GM21447 (cell line): Measurements from ENCODE around the gene PDGFA.

Source experiments
- ATAC-seq: cut with Tn5 transposase; IDR thresholded peaks from one replicate; pipeline ENCODE4 v1.9.1; 2021; ENCODE audit not compliant: unreplicated experiment

Gene PDGFA

DNA sequence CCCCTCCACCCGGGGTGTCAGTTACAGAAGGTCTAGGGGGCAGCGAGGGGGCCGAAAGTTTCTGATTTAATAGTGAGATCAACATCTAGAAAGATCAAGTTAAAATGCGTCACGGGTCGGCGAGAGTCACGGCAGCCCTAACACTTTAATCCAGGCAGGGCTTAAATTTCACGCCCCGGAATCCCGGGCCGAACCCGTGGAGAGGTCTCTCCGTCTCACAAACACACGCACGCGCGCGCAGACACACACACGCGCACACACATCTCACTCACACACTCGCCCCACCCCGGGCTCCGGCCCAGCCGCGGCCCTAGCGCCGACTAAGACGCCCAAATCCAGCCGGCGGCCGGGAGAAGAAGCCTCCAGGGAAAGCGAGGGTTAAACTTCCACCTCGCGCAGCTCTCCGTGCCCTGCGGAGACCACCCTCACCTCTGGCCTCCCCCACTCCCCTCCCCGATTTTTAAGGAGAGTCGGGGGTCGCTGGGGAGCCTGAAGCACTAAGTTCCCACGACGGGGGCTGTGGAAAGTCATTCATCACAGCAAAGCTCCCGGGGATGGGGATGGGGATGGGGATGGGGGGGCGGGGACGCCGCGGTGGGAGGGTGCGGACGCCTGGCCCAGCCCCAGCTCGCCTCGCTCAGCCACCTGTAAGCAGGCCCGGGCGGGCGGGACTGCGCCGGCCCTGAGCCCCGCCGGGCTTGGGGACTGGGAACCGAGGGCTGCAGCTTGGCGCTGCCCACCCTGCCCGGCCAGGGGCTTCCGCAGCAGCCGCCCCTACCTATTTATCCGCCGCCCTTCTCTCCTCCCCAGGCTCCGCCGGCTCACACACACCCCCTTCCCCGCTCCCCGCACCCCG, 1.6 kb downstream of the PDGFA start:
- ATAC-seq, result no peak

DNA sequence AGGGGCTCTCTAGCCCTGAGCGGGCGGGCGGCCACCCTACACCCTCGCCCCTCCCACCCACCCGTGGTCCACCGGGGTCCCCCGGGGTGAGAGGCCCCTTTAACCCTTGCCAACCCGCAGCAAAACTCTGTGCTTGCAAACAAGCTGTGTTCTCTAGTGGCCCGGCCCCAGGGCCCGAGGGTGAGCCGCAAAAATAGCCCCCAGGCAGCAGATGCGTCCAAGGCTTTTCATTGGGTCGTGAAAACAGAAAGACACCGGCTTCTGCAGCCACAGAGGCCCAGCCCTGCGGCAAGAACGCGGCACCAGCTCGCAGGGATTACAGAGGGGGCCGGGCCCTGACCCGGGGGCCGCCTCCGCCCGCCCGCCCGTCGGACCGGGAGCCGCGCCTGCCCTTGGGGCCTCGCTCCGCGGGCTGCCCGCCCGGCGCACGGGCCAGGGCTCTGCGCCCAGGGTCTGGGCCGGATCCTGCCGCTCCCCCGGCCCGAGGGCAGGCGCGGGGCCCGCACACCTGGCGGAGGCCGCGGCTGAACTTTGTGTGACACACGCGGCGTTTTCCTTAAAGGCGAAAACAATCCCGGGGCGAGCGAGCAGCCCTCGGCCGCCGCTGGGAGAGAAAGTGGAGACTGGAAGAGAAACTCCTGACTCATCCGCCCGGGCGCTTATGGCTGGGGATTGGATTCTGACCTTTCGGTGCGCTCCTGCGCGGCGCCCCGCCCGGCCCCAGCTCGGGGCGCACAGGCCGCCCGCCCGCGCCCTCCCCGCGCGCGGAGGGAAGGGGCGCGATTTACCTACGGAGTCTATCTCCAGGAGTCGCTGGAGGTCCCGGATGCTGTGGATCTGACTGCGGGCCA, 2.8 kb downstream of the PDGFA start:
- no peak for ATAC-seq

GRCh38 chr7:516216-516605, 3.4 kb downstream of the PDGFA start:
- no peak for ATAC-seq

GRCh38 chr7:515628-516027, 4.0 kb downstream of the PDGFA start:
- ATAC-seq, result no peak

GRCh38 chr7:514651-515598, 4.7 kb downstream of the PDGFA start:
- ATAC-seq, result no peak

DNA sequence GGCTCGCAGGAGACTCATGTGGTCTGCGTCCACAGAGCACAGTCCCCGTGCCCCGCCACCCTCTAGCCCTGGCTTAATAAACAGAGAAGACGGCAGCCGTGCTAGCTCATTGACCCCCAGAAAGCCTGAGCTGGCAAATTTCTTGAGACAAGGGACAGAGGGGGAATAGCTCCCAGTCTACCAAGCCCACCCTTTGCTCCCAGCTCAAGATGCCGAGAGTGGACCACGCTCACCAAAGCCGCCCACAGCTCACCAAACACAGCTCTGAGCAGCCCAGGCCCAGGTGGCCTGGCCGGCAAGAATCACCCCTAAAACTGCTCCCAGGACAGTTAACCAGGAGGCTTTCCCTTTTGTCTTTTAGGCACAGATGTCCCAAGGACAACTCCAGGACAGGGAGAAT, 5.4 kb downstream of the PDGFA start:
- ATAC-seq, result no peak

DNA sequence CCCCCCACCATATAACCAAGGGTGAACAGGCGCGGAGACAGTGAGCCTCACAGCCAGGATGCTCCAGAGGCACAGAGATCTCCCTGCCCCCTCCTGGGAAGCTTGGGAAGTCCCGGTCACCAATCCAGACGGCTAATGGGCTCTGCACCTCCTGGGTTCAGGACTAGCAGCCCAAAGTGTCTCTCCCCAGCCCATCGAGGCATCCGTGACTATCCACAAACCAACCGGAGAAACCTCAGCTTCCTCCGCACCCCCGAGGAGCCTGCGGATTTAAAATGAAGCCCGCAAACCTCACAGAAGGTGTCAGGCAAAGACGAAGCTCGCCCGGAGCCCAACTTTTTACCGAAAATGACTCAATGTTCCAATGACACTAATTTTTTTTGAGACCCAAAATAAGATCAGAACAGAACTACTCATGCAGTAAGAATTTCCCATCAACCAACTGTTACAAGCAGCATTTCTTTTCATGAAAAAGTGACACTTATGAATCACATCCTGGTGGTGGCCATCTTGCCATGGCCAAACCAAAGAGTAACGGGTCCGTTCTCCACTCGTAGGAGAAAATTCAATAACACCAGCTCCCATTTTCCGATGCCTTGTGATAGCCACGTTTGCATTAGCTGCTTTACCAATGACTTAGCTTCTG, 6.0 kb downstream of the PDGFA start:
- ATAC-seq, result no peak

- no peak for ATAC-seq
These were observed 6.9 kb downstream of the PDGFA start for GRCh38 chr7:512541-513311.

- no peak for ATAC-seq
These were observed 7.5 kb downstream of the PDGFA start for GRCh38 chr7:512146-512510.

DNA sequence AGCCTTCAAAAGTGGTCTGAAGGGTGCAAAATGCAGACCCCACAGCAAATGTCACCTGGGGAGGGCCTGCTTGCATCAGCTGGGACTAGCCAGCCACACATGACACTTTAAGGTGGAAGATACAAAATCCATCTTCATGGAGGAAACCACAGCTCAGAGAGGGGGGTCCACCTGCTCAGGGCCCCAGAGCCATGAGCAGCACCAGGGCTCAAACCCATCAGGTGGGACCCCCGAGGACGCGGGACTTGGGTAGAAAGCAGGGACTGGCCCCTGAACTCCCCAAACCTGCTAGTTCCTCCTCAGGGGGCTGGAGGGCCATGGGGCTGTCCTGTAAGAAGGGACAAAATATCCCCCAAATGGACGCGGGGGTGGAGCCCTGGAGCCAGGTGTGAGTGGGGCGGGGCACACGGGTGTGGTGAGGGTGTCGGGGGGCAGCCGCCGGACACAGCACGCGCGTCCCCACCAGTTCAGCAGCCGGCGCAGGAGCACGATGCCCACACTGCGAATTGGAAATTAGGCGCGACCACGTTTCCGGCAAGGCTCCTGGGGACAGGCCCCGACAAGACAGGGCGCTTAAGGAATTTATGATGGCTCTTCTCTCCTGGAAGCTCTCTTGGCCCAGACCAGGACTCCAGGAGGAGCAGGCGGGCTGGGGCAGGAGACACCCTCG, 8.0 kb downstream of the PDGFA start:
- ATAC-seq, result no peak

DNA sequence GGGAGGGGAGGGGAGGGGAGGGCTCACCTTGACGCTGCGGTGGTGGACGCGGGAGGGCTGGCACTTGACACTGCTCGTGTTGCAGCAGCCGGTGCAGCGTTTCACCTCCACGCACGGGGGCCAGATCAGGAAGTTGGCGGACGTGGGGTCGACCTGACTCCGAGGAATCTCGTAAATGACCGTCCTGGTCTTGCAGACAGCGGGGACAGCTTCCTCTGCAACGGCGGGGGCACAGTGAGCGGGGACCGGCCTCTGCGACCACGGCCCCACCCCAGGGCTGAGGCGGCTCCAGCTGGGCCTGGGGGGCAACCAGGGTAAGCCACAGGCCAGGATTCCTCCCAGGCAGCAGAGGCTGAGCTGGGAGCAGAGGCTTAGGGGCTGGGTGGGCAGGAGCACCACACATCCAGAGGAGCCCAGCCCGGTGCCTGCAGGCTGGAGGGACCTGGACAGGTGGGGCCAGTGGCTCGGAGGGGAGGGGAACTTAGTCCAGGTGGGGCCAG, 8.8 kb downstream of the PDGFA start:
- no peak for ATAC-seq

GRCh38 chr7:510131-510481, 9.5 kb downstream of the PDGFA start:
- no peak for ATAC-seq

DNA sequence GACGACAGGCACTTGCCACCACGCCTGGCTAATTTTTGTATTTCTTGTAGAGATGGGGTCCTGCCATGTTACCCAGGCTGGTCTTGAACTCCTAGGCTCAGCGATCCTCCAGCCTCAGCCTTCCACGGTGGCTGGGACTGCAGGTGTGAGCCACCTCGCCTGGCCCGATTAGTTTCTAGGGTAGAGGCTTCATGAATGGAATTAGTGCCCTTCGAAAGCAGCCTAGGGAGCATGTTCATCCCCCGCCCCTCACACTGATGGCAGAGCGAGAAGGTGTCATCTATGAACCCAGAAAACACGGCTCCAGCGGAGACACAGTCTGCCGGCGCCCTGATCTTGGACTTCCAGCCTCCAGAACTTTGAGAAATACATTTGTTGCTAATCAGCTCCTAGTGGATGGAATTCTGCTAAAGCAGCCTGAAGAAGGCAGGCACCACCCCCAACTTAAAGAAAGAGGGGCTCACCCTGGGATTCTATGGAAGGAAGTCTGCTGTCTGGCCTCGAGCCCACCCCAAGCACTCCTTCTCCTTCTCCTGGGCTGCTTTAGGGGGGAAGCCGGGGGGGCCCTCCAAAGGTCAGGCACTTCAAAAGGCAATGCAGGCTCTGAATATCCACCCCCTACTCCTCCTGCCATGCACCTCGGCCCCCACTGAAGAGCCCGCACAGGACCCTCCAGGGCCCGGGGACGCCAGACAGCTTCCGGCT, 10.1 kb downstream of the PDGFA start:
- ATAC-seq, result no peak

- ATAC-seq, result no peak
These were observed 11.0 kb downstream of the PDGFA start for GRCh38 chr7:508461-509170.

DNA sequence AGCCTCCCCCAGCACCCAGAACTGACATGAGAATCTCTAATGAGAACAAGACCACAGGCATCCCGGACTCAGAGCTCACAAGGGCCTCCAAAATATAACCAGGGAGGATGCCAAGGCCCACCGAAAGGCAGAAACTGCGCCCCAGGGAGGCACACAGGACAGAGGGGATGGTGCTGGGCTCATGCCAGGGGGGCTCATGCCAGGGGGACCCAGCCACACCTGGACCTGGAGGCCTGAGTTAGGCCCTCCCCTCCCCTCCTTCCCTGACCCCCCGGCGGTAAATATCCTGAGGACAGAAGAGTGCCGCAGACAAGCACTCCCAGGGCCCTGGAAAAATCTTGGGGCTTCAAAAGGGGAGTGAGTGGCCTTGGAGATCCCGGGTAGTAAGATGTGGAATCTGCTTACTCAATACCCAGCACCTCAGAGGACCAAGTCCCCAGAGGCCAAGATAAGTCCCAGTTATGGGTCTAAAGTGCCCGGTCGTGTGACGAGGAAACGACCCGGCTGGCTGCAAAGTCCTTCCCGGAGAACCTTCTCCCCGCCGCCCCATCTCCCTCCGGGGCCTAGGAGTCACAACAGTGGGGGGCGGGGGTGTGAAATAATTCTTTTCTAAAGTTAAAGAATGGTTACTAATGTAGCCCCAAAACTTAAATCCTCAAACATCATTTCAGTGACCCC, 11.9 kb downstream of the PDGFA start:
- no peak for ATAC-seq

DNA sequence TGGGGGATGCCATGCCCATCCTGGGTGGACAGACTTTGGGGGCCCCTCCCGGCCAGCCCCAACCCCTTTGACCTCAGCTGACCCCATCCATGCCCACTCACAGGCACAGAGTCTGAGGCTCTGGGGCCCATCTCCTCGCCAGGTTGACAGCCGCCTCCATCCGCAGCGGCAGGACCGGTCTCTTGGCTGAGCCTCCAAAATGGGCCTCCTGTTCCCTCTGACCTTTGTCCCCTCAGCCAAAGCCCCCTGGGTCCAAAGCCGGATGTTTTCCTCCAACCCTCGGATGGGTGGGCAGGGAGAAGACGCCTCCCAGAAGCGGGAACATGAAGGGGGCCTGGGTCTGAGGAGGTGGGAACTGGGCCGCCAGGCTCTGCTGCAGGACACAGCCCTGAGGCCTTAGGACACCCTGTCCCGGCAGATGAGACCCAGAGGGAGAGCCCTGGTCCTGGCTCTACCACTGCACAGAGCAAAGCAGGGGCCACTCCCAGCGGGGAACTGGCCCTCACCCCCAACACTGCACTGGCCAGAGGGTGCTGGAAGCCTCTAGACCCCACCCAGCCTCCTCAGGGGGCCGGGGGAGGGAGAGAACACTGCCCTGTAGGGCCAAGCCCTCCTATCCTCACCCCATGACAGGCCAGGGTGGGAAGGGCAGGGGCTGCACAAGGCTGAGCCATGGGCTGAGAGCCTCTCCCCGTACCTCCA, 12.6 kb downstream of the PDGFA start:
- ATAC-seq, result no peak

DNA sequence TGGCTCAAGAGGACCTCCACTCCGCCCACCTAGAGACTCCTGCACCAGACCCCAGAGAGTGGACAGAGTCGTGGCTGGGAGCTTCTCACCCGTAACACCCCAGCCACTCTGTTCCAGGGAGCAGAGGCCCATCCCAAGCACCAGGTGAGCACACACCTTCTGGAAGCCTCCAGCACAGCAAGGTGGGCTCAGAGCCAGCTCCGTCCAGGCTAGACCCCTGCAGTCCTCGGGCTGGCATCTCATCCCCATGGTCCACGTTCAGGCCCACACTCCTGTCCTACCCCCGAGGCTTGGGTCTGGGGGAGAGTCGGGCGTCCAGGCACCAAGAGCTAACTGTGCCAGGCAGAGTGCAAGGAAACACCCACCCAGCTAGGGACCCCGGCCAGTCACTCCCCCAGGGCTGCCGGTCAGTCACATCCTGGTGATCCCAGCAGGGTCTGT, 13.2 kb downstream of the PDGFA start:
- no peak for ATAC-seq
